ENCODE measurements around the gene ADORA2B.

GRCh38 chr17:15969463-15969862 lies 24.5 kb downstream of the ADORA2B start:
- TF ChIP-seq EZH2phosphoT487 (IDR thresholded peaks at IDR 0.05; ENCODE audit: borderline replicate concordance) (no peak), CTCF (conservative IDR thresholded peaks at IDR 0.05; ENCODE audit: low read length) (no peak)

Data from Loucy (cell line).